PC-3 (cell line): ENCODE data around the gene CCDC87.

ENCODE experiments used
- EZH2 ChIP-seq: fragments of 300-600 bp; sonication (generic); IDR thresholded peaks from one replicate; pipeline ENCODE4 v1.6.1; 2017; ENCODE audit warnings: antibody characterized with exemption, mild to moderate bottlenecking, low read length; ENCODE audit not compliant: unreplicated experiment
- TF ChIP-seq, protein P1 (sequence below): fragments of 300-600 bp; sonication (generic); conservative IDR thresholded peaks from 2 replicates; pipeline ENCODE4 v1.5.1; 2017; ENCODE audit warnings: antibody characterized with exemption, low read depth, mild to moderate bottlenecking, low read length

- TF ChIP-seq, protein P1, sequence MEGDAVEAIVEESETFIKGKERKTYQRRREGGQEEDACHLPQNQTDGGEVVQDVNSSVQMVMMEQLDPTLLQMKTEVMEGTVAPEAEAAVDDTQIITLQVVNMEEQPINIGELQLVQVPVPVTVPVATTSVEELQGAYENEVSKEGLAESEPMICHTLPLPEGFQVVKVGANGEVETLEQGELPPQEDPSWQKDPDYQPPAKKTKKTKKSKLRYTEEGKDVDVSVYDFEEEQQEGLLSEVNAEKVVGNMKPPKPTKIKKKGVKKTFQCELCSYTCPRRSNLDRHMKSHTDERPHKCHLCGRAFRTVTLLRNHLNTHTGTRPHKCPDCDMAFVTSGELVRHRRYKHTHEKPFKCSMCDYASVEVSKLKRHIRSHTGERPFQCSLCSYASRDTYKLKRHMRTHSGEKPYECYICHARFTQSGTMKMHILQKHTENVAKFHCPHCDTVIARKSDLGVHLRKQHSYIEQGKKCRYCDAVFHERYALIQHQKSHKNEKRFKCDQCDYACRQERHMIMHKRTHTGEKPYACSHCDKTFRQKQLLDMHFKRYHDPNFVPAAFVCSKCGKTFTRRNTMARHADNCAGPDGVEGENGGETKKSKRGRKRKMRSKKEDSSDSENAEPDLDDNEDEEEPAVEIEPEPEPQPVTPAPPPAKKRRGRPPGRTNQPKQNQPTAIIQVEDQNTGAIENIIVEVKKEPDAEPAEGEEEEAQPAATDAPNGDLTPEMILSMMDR = no peak
- TF ChIP-seq EZH2 = no peak
Observed at GRCh38 chr11:66545701-66546367, 47.0 kb downstream of the CCDC87 start, which contains the start of gene ZDHHC24.
